C4-2B (cell line): ENCODE results near the gene ORM1.
"Not testable (repeated sequence)": the region's sequence is repeated elsewhere in the genome, so short reads cannot be mapped to it uniquely, and the experiment has no call there.

ENCODE experiments used
- H3K27ac ChIP-seq: fragments of 450-650 bp; 2 replicates; pipeline ENCODE4 v1.5.1; 2017
- ZFX ChIP-seq: fragments of 450-650 bp; IDR thresholded peaks from 2 replicates; pipeline ENCODE4 v1.6.1; 2017
- TF ChIP-seq, protein P1 (sequence below): fragments of 450-650 bp; conservative IDR thresholded peaks from 2 replicates; pipeline ENCODE4 v1.5.1; 2017; ENCODE audit warnings: mild to moderate bottlenecking

The ORM1 gene

DNA sequence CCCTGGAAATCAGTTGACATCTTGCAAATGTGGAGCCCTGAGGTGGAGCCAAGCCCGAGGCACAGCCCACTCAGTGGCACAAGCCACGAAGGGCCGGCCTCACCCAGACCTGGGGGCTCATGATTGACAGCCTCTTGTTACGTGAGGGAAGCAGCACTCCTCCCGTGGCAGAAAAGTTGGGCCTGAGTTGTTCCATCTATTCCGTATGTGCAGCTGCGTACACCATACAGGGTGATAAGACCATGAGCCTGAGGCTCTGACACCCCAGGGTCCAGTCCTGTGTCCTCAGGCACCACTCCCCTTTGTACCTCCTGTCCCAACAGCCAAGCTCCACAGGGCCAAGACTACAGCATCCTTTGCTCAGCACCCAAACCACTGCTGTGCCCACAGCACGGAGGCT is 4.9 kb downstream of the ORM1 start:
- TF ChIP-seq, protein P1, sequence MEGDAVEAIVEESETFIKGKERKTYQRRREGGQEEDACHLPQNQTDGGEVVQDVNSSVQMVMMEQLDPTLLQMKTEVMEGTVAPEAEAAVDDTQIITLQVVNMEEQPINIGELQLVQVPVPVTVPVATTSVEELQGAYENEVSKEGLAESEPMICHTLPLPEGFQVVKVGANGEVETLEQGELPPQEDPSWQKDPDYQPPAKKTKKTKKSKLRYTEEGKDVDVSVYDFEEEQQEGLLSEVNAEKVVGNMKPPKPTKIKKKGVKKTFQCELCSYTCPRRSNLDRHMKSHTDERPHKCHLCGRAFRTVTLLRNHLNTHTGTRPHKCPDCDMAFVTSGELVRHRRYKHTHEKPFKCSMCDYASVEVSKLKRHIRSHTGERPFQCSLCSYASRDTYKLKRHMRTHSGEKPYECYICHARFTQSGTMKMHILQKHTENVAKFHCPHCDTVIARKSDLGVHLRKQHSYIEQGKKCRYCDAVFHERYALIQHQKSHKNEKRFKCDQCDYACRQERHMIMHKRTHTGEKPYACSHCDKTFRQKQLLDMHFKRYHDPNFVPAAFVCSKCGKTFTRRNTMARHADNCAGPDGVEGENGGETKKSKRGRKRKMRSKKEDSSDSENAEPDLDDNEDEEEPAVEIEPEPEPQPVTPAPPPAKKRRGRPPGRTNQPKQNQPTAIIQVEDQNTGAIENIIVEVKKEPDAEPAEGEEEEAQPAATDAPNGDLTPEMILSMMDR = no peak
- no peak for TF ChIP-seq ZFX

DNA sequence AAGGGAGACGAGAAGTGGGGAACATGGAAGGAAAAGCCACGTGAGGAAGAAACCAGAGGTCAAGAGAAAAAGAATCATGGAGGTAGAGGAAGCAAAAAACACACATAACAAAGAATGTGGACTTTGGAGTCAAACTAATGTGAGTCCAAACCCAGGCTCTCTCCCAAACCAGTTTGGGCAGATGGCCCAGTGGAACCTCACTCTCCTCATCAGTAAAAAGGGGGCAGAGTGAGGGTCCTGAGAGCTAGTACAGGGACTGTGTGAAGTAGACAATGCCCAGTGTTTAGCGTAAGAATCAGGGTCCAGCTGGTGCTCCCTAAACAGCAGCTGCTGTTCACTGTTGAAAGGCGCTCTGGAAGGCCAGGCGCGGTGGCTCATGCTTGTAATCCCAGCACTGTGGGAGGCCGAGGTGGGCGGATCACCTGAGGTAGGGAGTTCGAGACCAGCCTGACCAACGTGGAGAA is 5.5 kb downstream of the ORM1 start:
- not testable (repeated sequence) for H3K27ac ChIP-seq

More for the DNA sequence above, 4.9 kb downstream of the ORM1 start:
- no peak overlapping the region for H3K27ac ChIP-seq

DNA sequence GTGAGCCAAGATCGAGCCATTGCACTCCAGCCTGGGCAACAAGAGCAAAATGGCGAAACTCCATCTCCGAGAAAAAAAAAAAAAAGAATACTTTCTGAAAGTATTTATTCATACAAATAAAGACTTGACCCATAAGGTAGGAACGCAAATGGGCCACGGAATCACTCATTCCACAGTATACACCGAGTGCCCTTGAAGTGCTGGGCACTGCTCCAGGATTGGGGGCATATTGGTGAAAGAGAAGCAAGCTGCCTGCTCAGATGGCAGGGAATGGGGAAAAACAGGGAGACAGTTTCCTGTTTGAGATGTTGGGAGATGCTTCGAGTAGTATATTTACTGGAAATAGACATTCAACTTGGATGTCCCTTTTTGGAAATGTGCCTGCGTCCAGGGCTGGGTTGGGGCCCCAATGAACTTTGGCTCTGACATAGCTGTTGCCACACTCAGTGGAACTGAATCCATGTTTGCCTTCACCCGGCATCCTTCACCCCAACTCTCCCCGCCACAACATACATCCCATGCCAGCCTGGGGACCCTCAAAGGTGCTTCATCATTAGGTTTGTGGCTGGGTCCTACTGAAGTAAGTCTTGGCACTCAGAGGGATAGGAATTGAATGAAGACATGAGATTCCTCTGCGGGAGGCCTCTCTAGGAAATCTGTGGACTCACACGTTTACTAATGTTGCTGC is 6.2 kb downstream of the ORM1 start:
- H3K27ac ChIP-seq = not testable (repeated sequence)

DNA sequence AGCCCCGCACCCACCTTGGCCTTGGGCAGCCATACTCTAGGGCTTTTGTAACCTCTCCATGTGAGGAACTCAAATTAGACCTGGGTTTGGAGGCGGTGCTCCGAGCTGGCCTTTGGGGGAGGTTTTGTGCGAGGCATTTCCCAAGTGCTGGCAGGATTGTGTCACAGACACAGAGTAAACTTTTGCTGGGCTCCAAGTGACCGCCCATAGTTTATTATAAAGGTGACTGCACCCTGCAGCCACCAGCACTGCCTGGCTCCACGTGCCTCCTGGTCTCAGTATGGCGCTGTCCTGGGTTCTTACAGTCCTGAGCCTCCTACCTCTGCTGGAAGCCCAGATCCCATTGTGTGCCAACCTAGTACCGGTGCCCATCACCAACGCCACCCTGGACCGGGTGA is 6.7 kb downstream of the ORM1 start, which contains the start of gene ORM2:
Gene ORM2, plus strand, starts transcription at position 245 of the 398 bp plus-strand sequence. Its CDS starts 36 bp downstream, at position 281.
- not testable (repeated sequence) for H3K27ac ChIP-seq

DNA sequence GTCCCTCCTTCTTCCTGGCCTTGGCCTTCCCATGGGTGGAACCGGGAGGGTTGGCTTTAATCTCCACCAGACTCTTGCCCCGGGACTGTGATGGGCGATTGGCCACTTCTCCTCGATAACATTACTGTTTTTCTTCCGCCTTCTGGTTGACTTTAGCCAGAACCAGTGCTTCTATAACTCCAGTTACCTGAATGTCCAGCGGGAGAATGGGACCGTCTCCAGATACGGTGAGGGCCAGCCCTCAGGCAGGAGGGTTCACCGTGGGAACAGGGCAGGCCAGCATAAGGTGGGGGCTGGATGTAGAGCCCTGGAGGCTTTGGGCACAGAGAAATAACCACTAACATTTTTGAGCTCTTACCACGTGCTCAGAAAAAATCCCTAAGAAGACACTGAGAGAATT is 7.7 kb downstream of the ORM1 start:
- TF ChIP-seq, protein P1 = no peak
- TF ChIP-seq ZFX = no peak
- no peak overlapping the region for H3K27ac ChIP-seq

DNA sequence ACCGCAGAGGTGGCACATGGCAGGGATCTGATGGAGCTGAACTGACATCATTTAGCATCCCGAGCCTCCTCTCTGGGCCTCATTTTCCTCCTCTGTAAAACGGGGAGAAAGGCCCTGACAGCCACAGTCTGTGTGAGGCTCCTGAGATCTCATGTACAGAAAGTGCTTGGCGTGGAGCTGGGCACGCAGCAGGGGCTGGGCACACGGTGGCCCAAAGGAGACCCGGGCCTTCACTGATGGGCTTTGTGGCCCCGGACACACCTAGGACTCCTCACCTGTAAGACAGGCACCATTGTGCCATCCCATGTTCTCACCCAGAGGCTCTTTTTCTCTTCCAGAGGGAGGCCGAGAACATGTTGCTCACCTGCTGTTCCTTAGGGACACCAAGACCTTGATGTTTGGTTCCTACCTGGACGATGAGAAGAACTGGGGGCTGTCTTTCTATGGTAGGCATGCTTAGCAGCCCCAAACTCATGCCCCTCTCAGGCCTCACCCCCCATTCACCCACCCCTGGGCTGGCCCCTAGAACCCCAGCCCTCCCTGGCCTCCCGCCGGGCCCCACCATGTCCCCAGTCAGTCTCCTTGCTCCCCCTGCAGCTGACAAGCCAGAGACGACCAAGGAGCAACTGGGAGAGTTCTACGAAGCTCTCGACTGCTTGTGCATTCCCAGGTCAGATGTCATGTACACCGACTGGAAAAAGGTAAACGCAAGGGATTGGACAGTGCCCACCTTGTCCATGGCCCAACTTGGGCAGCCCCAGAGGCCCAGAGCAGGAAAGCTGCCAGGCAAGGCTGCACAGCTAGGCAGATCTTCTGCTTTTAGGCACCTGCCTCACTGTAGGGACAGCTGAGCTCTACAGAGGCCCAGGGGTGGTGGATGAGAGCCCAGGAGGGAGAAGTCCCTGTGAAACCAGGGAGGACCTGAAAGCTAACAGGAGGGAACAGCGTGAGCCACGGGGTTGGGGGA is 8.6 kb downstream of the ORM1 start:
- H3K27ac ChIP-seq = not testable (repeated sequence)

DNA sequence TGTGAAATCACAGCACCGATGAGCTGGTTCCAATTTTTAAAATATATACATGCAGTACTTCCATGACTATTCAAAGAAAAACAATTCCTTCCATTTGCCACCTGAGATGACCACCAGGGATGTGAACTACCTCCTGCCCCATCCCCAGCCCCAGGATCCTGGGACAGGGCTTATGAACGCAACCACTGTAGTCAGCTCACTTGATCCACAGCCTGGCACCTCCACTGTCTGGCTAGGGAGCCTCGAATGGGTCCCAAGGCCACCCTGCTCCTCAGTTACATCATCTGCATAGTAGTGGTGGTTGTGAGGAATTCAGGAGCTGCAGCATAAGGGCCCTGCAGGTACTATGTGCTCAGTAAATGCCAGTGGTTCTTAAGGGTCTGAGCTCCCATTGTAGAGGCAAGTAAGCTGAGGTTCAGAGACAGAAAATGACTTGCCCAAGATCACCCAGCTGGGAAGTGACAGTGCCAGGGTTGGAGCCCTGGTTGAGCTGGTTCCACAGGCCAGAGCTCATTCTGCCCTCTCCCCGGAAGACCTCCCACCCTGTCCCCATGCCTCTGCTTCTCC is 9.7 kb downstream of the ORM1 start:
- not testable (repeated sequence) for H3K27ac ChIP-seq

DNA sequence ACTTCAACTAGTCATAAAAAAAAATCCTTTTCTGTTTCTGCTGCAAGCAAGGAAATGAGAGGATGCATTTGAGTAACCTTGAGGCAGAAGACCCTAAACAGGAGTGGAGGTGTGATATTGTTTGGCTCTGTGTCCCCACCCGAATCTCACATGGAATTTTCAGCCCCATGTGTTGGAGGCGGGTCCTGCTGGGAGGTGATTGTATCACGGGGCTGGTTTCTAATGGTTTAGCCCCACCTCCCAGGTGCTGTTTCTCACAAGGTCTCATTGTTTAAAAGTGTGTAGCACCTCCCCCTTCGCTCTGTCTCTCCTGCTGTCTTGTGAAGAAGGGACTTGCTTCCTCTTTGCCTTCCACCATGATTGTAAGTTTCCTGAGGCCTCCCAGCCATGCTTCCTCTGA is 10.8 kb downstream of the ORM1 start:
- not testable (repeated sequence) for H3K27ac ChIP-seq

DNA sequence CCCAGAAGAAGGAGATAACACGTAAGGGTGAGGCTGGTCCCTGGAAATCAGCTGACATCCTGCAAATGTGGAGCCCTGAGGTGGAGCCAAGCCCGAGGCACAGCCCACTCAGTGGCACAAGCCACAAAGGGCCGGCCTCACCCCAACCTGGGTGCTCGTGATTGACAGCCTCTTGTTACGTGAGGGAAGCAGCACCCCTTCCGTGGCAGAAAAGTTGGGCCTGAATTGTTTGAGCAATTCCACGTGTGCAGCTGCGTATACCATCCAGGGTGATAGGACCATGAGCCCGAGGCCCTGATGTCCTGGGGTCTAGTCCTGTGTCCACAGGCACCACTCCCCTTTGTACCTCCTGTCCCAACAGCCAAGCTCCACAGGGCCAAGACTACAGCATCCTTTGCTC is 11.6 kb downstream of the ORM1 start:
- H3K27ac ChIP-seq = no peak overlapping the region
- TF ChIP-seq, protein P1 = no peak
- TF ChIP-seq ZFX = no peak

DNA sequence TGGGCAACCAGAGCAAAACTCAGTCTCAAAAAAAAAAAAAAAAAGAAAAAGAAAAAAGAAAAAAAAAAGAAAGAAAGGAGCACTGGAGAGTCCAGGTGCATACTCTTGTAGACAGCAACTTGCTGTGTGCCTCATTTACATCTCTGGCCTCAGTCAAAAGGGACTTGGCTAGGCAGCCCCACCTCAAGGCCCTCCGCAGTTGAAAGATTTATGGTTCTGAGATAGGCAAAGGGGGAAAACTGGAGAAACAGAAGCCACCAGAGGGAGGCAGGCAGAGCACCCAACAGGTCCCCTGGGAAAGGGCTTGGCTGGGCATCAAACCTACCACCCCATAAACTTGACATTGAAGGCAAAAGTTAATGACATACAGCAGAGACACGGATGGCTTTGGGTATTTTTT is 12.8 kb downstream of the ORM1 start:
- no peak overlapping the region for H3K27ac ChIP-seq
- TF ChIP-seq, protein P1 = no peak
